Choroid plexus epithelial cell (primary cell): ENCODE data around the gene EPG5.
"Not testable (repeated sequence)": the region's sequence is repeated elsewhere in the genome, so short reads cannot be mapped to it uniquely, and the experiment has no call there.

ENCODE experiments used
- DNase-seq: peaks from one replicate; pipeline ENCODE4 v3.0.0-alpha.2; 2010; ENCODE audit warnings: low read depth
- H3K4me3 ChIP-seq: 2 replicates; pipeline ENCODE4 v1.5.1; 2011; ENCODE audit warnings: low read depth, mild to moderate bottlenecking, control low read depth, low read length, moderate library complexity
- CTCF ChIP-seq: conservative IDR thresholded peaks from 2 replicates; pipeline ENCODE4 v1.5.1; 2011; ENCODE audit warnings: low read depth, mild to moderate bottlenecking, control low read depth, inconsistent platforms, low read length, moderate library complexity

The EPG5 gene

DNA sequence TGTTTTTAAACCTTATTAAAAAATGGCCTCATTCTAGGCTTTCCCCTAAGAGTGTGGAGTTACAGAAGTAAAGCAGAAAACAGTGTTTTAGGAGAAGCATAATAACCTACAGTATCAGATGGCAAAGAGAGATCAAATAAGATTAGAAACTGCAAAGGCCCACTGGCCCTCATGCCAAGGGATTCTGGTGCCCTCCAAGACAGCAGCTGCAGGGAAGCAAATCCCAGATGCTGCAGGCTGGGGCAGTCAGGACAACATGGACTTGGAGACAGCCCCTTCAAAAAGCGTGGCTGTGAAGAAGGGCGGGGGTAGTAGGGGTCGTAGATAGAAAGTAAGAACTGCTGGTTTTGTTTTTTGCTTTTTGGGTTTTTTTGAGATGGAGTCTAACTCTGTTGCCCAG, 28.3 kb upstream of the EPG5 start:
- no peak for DNase-seq
- H3K4me3 ChIP-seq = no peak overlapping the region
- no peak for TF ChIP-seq CTCF

GRCh38 chr18:45993438-45993837, 26.3 kb upstream of the EPG5 start:
- TF ChIP-seq CTCF = no peak
- peak; percentile 75 for DNase-seq
- H3K4me3 ChIP-seq = no peak overlapping the region

GRCh38 chr18:45992527-45992926, 25.4 kb upstream of the EPG5 start:
- not testable (repeated sequence) for H3K4me3 ChIP-seq, DNase-seq

- TF ChIP-seq CTCF = no peak
- no peak overlapping the region for H3K4me3 ChIP-seq
- no peak for DNase-seq
Measured at GRCh38 chr18:45991788-45992187, 24.7 kb upstream of the EPG5 start.

GRCh38 chr18:45984546-45985235, 17.6 kb upstream of the EPG5 start:
- no peak for TF ChIP-seq CTCF
- H3K4me3 ChIP-seq = no peak overlapping the region
- DNase-seq = no peak

DNA sequence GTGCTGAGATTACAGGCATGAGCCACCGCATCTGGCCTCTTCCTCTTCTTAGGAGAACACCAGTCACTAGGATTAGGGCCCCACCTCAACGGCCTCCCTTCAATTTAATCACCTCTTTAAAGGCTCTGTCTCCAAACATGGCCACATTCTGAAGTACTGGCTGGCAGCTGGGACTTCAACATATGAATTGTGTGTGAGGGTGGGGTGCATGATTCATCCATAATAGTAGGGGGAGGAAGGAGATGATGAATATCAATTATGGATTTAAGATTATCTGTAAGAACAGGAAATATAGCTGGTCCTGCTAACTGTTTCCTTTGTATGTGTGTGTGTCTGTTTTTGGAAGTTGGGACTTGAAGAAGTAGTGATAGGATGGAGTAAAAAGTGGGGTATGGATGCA, 14.7 kb upstream of the EPG5 start:
- no peak overlapping the region for H3K4me3 ChIP-seq
- DNase-seq = no peak
- no peak for TF ChIP-seq CTCF

DNA sequence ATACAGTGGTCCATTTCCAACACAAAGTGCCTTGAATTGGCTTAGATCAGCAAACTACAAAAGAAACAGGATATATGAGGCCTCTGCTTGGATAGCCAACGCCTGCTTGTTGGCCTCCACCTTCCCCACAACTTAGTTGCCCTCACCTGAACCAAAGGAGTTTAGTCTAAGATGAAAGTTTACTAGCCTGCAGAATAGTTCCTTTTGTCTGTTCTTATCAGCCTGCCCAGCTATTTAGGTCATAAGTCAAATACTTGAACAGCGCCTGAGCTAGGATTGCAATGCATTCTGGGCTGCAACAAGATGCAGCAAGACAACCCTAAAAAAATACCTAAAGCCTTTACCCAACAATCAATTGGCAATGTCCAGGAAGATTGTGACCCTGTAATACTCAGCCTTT, 13.1 kb upstream of the EPG5 start:
- H3K4me3 ChIP-seq = no peak overlapping the region
- no peak for DNase-seq
- no peak for TF ChIP-seq CTCF
